Tibial nerve (tissue), 4 donors: ENCODE measurements around the gene PNKD.

Experiments
- EP300 ChIP-seq, 2 donors: sonication (generic); formaldehyde crosslinking; IDR thresholded peaks; one replicate each; pipeline ENCODE4 v1.6.1; 2017; ENCODE audit warnings: antibody characterized with exemption in 2 of 2, mild to moderate bottlenecking in 1 of 2
- POLR2A ChIP-seq, 2 donors: fragments of 450-650 bp; IDR thresholded peaks; one replicate each; pipeline ENCODE4 v1.6.1; 2017; ENCODE audit warnings: antibody characterized with exemption in 2 of 2, mild to moderate bottlenecking in 2 of 2, moderate library complexity in 2 of 2
- TF ChIP-seq, protein P1 (sequence below), 5 experiments: fragments of 200-600 bp in 3 of 5; fragments of 450-650 bp in 2 of 5; sonication (generic) in 3 of 5; IDR thresholded peaks; one replicate each; pipeline ENCODE4 v1.5.1; 2016 to 2019; ENCODE audit warnings: antibody characterized with exemption in 5 of 5, mild to moderate bottlenecking in 3 of 5, moderate library complexity in 2 of 5

DNA sequence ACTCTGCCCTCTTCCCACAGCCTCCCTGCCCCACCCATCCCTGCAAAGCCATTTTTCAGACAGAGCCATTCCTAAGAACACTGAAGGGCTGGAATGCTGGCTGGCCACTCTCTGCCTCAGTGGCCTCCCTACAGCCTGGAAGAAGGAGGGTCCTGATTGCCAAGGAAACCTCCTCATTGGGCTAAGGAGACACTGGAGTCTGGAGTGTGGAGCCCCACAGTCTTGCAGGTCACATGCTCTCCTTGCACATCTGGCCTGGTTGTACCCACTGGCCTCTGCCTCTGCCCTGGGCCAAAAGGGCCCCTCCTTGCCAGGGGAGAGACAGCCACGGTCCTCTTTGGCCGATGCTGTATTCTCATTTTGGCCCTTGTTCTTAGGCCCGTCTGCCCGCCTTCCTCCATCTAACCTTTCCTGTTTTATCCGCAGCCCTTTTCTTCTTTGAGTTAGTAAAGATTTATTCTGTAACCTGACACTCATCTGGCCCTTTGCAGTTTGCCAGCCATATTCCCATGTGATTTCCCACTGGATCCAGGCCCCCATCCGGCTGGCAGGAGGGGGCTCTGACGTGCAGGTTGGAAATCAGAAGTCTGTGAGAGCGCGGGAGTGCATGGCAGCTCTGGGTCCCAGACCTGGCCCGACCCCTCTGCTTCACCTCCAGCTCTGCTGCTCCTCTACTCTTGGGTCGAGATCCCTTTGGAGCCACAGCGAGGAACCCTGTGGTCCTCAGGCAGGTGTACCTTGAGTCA lies 75.3 kb downstream of the PNKD start:
- TF ChIP-seq, protein P1, sequence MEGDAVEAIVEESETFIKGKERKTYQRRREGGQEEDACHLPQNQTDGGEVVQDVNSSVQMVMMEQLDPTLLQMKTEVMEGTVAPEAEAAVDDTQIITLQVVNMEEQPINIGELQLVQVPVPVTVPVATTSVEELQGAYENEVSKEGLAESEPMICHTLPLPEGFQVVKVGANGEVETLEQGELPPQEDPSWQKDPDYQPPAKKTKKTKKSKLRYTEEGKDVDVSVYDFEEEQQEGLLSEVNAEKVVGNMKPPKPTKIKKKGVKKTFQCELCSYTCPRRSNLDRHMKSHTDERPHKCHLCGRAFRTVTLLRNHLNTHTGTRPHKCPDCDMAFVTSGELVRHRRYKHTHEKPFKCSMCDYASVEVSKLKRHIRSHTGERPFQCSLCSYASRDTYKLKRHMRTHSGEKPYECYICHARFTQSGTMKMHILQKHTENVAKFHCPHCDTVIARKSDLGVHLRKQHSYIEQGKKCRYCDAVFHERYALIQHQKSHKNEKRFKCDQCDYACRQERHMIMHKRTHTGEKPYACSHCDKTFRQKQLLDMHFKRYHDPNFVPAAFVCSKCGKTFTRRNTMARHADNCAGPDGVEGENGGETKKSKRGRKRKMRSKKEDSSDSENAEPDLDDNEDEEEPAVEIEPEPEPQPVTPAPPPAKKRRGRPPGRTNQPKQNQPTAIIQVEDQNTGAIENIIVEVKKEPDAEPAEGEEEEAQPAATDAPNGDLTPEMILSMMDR (IDR thresholded peaks at IDR 0.05) = no peak
- TF ChIP-seq POLR2A (IDR thresholded peaks at IDR 0.05) (no peak), EP300 (IDR thresholded peaks at IDR 0.05) (no peak)
